Activated gamma-delta T cell (primary cell): Measurements from ENCODE around the gene KLHL29.
"Not testable (repeated sequence)": the region's sequence is repeated elsewhere in the genome, so short reads cannot be mapped to it uniquely, and the experiment has no call there.

Experiments
- DNase-seq: peaks from one replicate; lab custom pipeline; 2025; lab: John Stamatoyannopoulos, UW
- total RNA-seq, 2 donors: gene quantifications; one replicate each; lab custom pipeline; 2026; lab: John Stamatoyannopoulos, UW

KLHL29 gene
- total RNA-seq, result 0.79 to 1.3 reads per million in 2 donors

GRCh38 chr2:23384551-23385343, at the start of gene KLHL29:
Gene KLHL29 (plus strand): TSS chr2:23385179. CDS start chr2:23562197, 177,018 bp downstream.
- DNase-seq, result peak; percentile 19

- no peak for DNase-seq
Measured at GRCh38 chr2:23335550-23335949, 49.4 kb upstream of the KLHL29 start.

- DNase-seq, result no peak
Measured at GRCh38 chr2:23342075-23342474, 42.9 kb upstream of the KLHL29 start.

- no peak for DNase-seq
Measured at GRCh38 chr2:23346029-23346428, 39.0 kb upstream of the KLHL29 start.

- DNase-seq, result no peak
Measured at GRCh38 chr2:23346781-23347180, 38.2 kb upstream of the KLHL29 start.

GRCh38 chr2:23347471-23348092, 37.4 kb upstream of the KLHL29 start:
- DNase-seq, result no peak

GRCh38 chr2:23348093-23348481, 36.9 kb upstream of the KLHL29 start:
- DNase-seq, result not testable (repeated sequence)

GRCh38 chr2:23349508-23349907, 35.5 kb upstream of the KLHL29 start:
- DNase-seq, result no peak

GRCh38 chr2:23350041-23350791, 34.8 kb upstream of the KLHL29 start:
- no peak for DNase-seq

- DNase-seq, result no peak
Measured at GRCh38 chr2:23350792-23351355, 34.1 kb upstream of the KLHL29 start.

- no peak for DNase-seq
Measured at GRCh38 chr2:23351388-23352141, 33.4 kb upstream of the KLHL29 start.

- DNase-seq, result no peak
Measured at GRCh38 chr2:23354554-23354953, 30.4 kb upstream of the KLHL29 start.

- no peak for DNase-seq
Measured at GRCh38 chr2:23355001-23355400, 30.0 kb upstream of the KLHL29 start.

GRCh38 chr2:23356711-23357110, 28.3 kb upstream of the KLHL29 start:
- no peak for DNase-seq

GRCh38 chr2:23359631-23360567, 25.1 kb upstream of the KLHL29 start:
- no peak for DNase-seq

GRCh38 chr2:23360571-23361125, 24.3 kb upstream of the KLHL29 start:
- DNase-seq, result no peak

GRCh38 chr2:23361152-23361551, 23.8 kb upstream of the KLHL29 start:
- DNase-seq, result no peak

GRCh38 chr2:23363268-23363667, 21.7 kb upstream of the KLHL29 start:
- DNase-seq, result no peak

GRCh38 chr2:23363831-23364230, 21.1 kb upstream of the KLHL29 start:
- DNase-seq, result no peak

GRCh38 chr2:23366720-23367119, 18.3 kb upstream of the KLHL29 start:
- DNase-seq, result no peak
